ENCODE measurements around the gene KRTAP5-8.

The KRTAP5-8 gene

DNA sequence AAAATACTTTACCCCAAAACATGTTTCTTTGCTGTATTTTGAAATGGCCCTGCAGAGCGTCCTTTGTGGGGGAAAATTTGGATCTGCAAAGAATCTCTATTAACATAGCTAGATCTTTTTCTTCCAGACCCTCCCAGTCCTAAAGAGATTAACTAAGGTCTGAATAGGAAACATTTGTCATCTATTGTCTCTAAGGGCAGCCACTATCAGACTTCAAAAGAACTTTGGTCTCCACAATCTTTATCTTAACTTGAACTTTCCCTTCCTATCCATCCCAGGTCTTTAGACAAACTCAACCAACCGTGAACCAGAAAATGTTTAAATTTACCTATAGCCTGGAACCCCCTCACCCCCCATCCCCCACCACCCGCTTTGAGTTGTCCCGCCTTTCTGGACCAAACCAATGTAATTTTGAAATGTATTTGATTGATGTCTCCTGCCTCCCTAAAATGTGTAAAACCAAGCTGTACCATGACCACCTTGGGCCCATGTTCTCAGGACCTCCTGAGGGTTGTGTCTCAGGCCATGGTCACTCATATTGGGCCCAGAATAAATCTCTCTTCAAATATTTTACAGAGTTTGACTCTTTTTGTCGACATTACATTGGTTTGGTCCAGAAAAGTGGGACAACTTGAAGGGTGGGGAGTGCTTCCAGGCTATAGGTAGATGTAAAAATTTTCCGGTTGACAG is 6.8 kb downstream of the KRTAP5-8 start:
- CTCF ChIA-PET = no interaction called here
- DNase-seq (ENCODE audit: extremely low spot score) = no peak
- TF ChIP-seq, protein P1, sequence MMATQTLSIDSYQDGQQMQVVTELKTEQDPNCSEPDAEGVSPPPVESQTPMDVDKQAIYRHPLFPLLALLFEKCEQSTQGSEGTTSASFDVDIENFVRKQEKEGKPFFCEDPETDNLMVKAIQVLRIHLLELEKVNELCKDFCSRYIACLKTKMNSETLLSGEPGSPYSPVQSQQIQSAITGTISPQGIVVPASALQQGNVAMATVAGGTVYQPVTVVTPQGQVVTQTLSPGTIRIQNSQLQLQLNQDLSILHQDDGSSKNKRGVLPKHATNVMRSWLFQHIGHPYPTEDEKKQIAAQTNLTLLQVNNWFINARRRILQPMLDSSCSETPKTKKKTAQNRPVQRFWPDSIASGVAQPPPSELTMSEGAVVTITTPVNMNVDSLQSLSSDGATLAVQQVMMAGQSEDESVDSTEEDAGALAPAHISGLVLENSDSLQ (IDR thresholded peaks at IDR 0.05) = no peak
- TF ChIP-seq ARNT (IDR thresholded peaks at IDR 0.05) = no peak
- POLR2A ChIA-PET = no interaction called here

DNA sequence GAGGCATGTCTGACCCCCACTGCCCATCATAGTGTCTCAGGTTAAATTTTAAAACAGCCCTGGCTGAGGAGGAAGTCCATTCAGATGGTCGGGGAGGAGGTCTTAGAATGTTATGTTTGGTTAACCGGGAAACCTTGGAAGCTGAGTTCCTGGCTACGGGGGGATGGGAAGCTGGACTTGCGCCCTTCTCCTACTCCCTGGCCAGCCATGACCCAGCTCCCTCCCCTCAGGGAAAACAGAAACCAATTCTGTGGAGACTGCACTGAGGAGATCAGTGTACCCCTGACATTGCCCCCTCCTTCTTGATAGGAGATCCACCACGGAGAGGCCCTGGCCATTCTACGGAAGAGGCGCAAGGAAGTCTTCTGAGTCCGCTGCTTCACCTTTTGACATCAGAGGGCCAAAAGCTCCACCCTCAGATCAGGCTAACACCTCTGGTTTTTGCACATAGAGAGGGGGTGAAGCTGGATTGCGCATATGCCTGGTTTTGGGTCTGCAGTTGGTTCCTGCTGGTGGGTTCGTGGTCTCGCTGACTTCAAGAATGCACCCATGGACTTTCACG is 7.7 kb downstream of the KRTAP5-8 start:
- ChIA-PET CTCF (no interaction called here), POLR2A (no interaction called here)
- TF ChIP-seq LEF1 (IDR thresholded peaks at IDR 0.05; ENCODE audit: borderline replicate concordance) = no peak
- no peak for TF ChIP-seq SUZ12 (IDR thresholded peaks at IDR 0.05)
- no peak for TF ChIP-seq SP1 (IDR thresholded peaks at IDR 0.05)
- no peak for TF ChIP-seq FOXA1 (IDR thresholded peaks at IDR 0.05)
- TF ChIP-seq, protein P1 (IDR thresholded peaks at IDR 0.05) = no peak
- no peak for TF ChIP-seq TARDBP (IDR thresholded peaks at IDR 0.05)
- TF ChIP-seq CTBP1 (IDR thresholded peaks at IDR 0.05; ENCODE audit: borderline replicate concordance) = no peak
- TF ChIP-seq FOXK2 (IDR thresholded peaks at IDR 0.05) = no peak
- TF ChIP-seq ARNT (IDR thresholded peaks at IDR 0.05) = no peak
- no peak for TF ChIP-seq BHLHE40 (IDR thresholded peaks at IDR 0.05; ENCODE audit: borderline replicate concordance)
- TF ChIP-seq ELF4 (IDR thresholded peaks at IDR 0.05) = no peak
- TF ChIP-seq L3MBTL2 (conservative IDR thresholded peaks at IDR 0.05) = no peak
- TF ChIP-seq NFRKB (IDR thresholded peaks at IDR 0.05) = no peak
- no peak for TF ChIP-seq FOXM1 (IDR thresholded peaks at IDR 0.05; ENCODE audit: borderline replicate concordance)
- no peak for TF ChIP-seq HDGF (IDR thresholded peaks at IDR 0.05; ENCODE audit: borderline replicate concordance)
- DNase-seq (ENCODE audit: extremely low spot score) = no peak

DNA sequence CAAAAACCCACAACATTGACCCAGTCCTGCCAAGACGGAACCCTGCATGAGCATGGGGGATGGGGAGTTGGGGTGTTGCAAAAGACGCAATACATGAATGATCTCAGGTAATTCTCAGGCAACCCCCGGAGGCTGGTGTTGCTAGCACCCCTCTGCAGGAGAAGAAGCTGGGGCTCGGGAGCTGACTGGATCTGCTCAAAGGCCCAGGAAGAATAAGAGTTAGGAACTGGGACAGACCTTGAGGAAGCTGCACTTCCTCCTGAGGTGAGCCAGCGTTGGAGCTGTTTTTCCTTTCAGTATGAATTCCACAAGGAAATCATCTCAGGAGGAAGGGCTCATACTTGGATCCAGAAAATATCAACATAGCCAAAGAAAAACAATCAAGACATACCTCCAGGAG is 10.3 kb downstream of the KRTAP5-8 start, which contains the start of gene KRTAP5-9:
Gene KRTAP5-9, plus strand, starts transcription at position 301 of the 400 bp plus-strand sequence. CDS start 238 bp downstream, outside the sequence.
- TF ChIP-seq ZNF384 (IDR thresholded peaks at IDR 0.05) (no peak), L3MBTL2 (conservative IDR thresholded peaks at IDR 0.05) (no peak), HDGF (IDR thresholded peaks at IDR 0.05; ENCODE audit: borderline replicate concordance) (no peak), TARDBP (IDR thresholded peaks at IDR 0.05) (no peak), BHLHE40 (IDR thresholded peaks at IDR 0.05; ENCODE audit: borderline replicate concordance) (no peak), ELF4 (IDR thresholded peaks at IDR 0.05) (no peak)
- DNase-seq (ENCODE audit: extremely low spot score) = no peak
- ChIA-PET CTCF (no interaction called here), POLR2A (no interaction called here)

DNA sequence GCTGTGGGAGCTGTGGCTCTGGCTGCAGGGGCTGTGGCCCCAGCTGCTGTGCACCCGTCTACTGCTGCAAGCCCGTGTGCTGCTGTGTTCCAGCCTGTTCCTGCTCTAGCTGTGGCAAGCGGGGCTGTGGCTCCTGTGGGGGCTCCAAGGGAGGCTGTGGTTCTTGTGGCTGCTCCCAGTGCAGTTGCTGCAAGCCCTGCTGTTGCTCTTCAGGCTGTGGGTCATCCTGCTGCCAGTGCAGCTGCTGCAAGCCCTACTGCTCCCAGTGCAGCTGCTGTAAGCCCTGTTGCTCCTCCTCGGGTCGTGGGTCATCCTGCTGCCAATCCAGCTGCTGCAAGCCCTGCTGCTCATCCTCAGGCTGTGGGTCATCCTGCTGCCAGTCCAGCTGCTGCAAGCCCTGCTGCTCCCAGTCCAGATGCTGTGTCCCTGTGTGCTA is 10.9 kb downstream of the KRTAP5-8 start:
- TF ChIP-seq CTBP1 (IDR thresholded peaks at IDR 0.05; ENCODE audit: borderline replicate concordance) (no peak), FOXM1 (IDR thresholded peaks at IDR 0.05; ENCODE audit: borderline replicate concordance) (no peak), HDGF (IDR thresholded peaks at IDR 0.05; ENCODE audit: borderline replicate concordance) (no peak), TARDBP (IDR thresholded peaks at IDR 0.05) (no peak)
- DNase-seq (ENCODE audit: extremely low spot score) = no peak
- ChIA-PET POLR2A (no interaction called here), CTCF (no interaction called here)

DNA sequence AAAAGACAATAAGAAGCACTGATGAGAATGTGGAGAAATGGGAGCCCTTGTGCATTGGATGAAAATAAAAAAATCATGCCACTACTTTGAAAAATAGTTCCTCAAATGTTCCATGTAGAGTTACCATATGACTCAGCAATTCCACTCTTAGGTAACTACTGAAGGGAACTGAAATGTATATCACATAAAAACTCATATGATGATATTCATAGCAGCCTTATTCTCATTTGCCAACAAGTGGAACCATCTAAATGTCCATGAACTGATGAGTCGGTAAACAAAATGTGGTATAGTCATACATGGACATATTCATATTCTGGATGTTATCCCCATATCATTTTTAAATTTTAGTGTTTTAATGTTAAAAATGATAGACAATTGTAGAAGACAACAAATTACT is 13.9 kb downstream of the KRTAP5-8 start:
- no peak for DNase-seq (ENCODE audit: extremely low spot score)
- TF ChIP-seq ARNT (IDR thresholded peaks at IDR 0.05) (no peak), LEF1 (IDR thresholded peaks at IDR 0.05; ENCODE audit: borderline replicate concordance) (no peak), HDGF (IDR thresholded peaks at IDR 0.05; ENCODE audit: borderline replicate concordance) (no peak), FOXA1 (IDR thresholded peaks at IDR 0.05) (no peak), FOXK2 (IDR thresholded peaks at IDR 0.05) (no peak), CTBP1 (IDR thresholded peaks at IDR 0.05; ENCODE audit: borderline replicate concordance) (no peak), ELF4 (IDR thresholded peaks at IDR 0.05) (no peak), FOXM1 (IDR thresholded peaks at IDR 0.05; ENCODE audit: borderline replicate concordance) (no peak), ZNF384 (IDR thresholded peaks at IDR 0.05) (no peak), SUZ12 (IDR thresholded peaks at IDR 0.05) (no peak)
- TF ChIP-seq, protein P1 (IDR thresholded peaks at IDR 0.05) = no peak
- POLR2A ChIA-PET = no interaction called here
- CTCF ChIA-PET = interaction anchor here (1.0 kb wide), 1 partner anchor 28 kb away, joined by 3 read pairs; no protein-coding TSS in a partner anchor

DNA sequence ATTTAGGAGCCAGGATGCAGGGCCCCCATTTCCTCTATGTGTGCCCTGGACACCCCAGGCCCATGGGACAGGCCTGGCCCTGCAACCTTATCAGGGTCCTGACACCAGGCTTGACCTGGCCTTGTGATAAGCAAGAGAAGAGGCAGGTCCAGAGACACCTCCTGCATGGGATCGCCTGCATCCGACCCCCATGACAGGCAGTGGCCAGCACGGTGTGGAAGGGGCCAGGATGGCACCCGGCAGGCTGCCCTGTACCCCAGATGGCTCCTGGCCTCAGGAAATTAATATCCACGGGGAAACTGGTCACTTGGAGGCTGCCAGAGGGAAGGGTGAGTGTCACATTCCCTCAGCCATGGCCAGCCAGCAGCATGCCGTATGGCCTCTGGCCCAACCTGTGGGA is 17.2 kb downstream of the KRTAP5-8 start:
- DNase-seq (ENCODE audit: extremely low spot score) = no peak
- CTCF ChIA-PET = no interaction called here
- TF ChIP-seq TARDBP (IDR thresholded peaks at IDR 0.05) (no peak), HDGF (IDR thresholded peaks at IDR 0.05; ENCODE audit: borderline replicate concordance) (no peak), BHLHE40 (IDR thresholded peaks at IDR 0.05; ENCODE audit: borderline replicate concordance) (no peak), FOXK2 (IDR thresholded peaks at IDR 0.05) (no peak), NFRKB (IDR thresholded peaks at IDR 0.05) (no peak), LEF1 (IDR thresholded peaks at IDR 0.05; ENCODE audit: borderline replicate concordance) (no peak), ELF4 (IDR thresholded peaks at IDR 0.05) (no peak), ARNT (IDR thresholded peaks at IDR 0.05) (no peak), FOXA1 (IDR thresholded peaks at IDR 0.05) (no peak)
- POLR2A ChIA-PET = no interaction called here
